ENCODE data around the gene ACTBL2. TPM values are rescaled to one million over a fixed set of nuclear protein-coding genes. Genes with fewer than 3 reads are reported as not detected.

The ACTBL2 gene
- total RNA-seq, 4 donors from 2014 or later: 0.08 to 2.2 TPM; not detected in 2

DNA sequence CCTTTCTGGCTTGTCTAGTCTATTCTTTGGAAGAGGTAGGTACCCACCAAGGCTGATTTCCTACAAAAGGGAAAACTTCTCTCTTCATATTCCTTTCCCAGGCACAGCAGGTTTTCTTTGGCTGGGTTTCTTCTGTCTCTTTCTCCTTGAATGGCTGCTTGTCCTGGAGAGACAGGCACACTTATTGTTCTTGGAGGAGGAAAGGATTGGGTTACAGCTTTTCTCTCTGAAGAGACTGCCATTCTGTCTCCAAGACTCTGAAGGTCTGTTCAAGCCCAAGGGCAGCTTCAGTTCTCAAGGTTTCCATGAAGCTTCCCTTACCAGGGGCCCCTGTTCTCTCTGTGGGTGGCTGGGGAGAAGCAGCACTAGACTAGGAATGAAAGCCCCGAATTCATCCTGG is 33.9 kb downstream of the ACTBL2 start:
- H3K4me3 ChIP-seq (ENCODE audit: low read depth, poor library complexity, severe bottlenecking): no peak overlapping the region
- TF ChIP-seq, protein P1, sequence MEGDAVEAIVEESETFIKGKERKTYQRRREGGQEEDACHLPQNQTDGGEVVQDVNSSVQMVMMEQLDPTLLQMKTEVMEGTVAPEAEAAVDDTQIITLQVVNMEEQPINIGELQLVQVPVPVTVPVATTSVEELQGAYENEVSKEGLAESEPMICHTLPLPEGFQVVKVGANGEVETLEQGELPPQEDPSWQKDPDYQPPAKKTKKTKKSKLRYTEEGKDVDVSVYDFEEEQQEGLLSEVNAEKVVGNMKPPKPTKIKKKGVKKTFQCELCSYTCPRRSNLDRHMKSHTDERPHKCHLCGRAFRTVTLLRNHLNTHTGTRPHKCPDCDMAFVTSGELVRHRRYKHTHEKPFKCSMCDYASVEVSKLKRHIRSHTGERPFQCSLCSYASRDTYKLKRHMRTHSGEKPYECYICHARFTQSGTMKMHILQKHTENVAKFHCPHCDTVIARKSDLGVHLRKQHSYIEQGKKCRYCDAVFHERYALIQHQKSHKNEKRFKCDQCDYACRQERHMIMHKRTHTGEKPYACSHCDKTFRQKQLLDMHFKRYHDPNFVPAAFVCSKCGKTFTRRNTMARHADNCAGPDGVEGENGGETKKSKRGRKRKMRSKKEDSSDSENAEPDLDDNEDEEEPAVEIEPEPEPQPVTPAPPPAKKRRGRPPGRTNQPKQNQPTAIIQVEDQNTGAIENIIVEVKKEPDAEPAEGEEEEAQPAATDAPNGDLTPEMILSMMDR (IDR thresholded peaks at IDR 0.05): no peak
- TF ChIP-seq POLR2A (IDR thresholded peaks at IDR 0.05): no peak
- no peak for DNase-seq (ENCODE audit: low spot score in 2 of 2)
- intact Hi-C loops (cut with DNase I; ENCODE audit: low total_unique reads): no loop called here
- 81 to 85% methylated on average over 1 of the region's 1 CpG for WGBS, 2 donors

- no peak for DNase-seq (ENCODE audit: low spot score in 2 of 2)
- 75 to 77% methylated on average over 4 of the region's 4 CpGs for WGBS, 2 donors
- intact Hi-C loops (cut with DNase I; ENCODE audit: low total_unique reads): no loop called here
- TF ChIP-seq, protein P1 (IDR thresholded peaks at IDR 0.05): no peak
- H3K4me3 ChIP-seq (ENCODE audit: low read depth, poor library complexity, severe bottlenecking): no peak overlapping the region
These were observed 34.3 kb downstream of the ACTBL2 start for GRCh38 chr5:57448287-57448686.

DNA sequence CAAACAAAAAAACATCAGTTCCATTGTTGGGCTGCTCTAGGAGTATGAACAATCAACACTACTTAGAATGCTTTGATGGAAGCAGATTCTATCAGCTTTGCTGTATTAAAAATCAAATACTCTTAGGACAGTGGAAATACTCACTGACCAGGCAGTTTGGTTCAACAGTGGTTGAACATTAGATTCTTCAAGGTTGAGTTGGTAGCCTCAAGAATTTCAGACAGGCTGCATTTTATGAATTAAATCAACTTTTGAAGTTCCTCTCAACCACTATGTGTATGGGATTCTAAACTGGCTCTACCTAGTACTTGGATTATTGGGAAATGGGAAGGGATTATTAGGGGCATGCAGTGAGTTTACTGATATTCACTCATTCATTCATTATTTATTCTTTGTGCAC is 35.0 kb downstream of the ACTBL2 start:
- no peak for DNase-seq (ENCODE audit: low spot score in 2 of 2)
- no peak for TF ChIP-seq POLR2A (IDR thresholded peaks at IDR 0.05)
- TF ChIP-seq, protein P1 (IDR thresholded peaks at IDR 0.05): no peak
- intact Hi-C loops (cut with DNase I; ENCODE audit: low total_unique reads): no loop called here
- H3K4me3 ChIP-seq (ENCODE audit: low read depth, poor library complexity, severe bottlenecking): no peak overlapping the region

- no peak for DNase-seq (ENCODE audit: low spot score in 2 of 2)
- no peak overlapping the region for H3K4me3 ChIP-seq (ENCODE audit: low read depth, poor library complexity, severe bottlenecking)
- 86 to 98% methylated on average over 2 of the region's 2 CpGs for WGBS, 2 donors
- intact Hi-C loops (cut with DNase I; ENCODE audit: low total_unique reads): no loop called here
- no peak for TF ChIP-seq POLR2A (IDR thresholded peaks at IDR 0.05)
- TF ChIP-seq, protein P1 (IDR thresholded peaks at IDR 0.05): no peak
These were observed 35.6 kb downstream of the ACTBL2 start for GRCh38 chr5:57446966-57447365.

DNA sequence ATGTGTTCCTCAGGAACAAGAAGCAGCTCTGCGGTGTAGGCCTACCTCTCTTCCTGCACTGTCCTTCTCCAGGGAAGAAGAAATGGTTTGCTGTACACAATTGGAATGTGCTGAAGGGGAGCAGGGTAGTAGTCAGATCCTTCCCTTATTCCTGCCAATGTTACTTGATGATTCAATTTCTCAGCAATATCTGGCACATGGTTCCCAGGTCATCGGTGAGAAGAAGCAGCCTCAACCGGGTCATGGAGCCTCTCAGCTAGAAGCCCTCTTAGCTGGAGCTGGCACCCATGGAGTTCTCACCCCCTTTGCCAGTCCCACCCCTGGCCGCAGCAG is 36.9 kb downstream of the ACTBL2 start:
- 87 to 93% methylated on average over 4 of the region's 4 CpGs for WGBS, 2 donors
- intact Hi-C loops (cut with DNase I; ENCODE audit: low total_unique reads): no loop called here
- no peak overlapping the region for H3K4me3 ChIP-seq (ENCODE audit: low read depth, poor library complexity, severe bottlenecking)
- no peak for DNase-seq (ENCODE audit: low spot score in 2 of 2)
- no peak for TF ChIP-seq POLR2A (IDR thresholded peaks at IDR 0.05)
- TF ChIP-seq, protein P1 (IDR thresholded peaks at IDR 0.05): no peak

GRCh38 chr5:57445006-57445704 is 37.5 kb downstream of the ACTBL2 start:
- intact Hi-C loops (cut with DNase I; ENCODE audit: low total_unique reads): no loop called here
- no peak for DNase-seq (ENCODE audit: low spot score in 2 of 2)
- no peak overlapping the region for H3K4me3 ChIP-seq (ENCODE audit: low read depth, poor library complexity, severe bottlenecking)
- 79 to 81% methylated on average over 5 of the region's 5 CpGs for WGBS, 2 donors
- TF ChIP-seq, protein P1 (IDR thresholded peaks at IDR 0.05): no peak
- TF ChIP-seq POLR2A (IDR thresholded peaks at IDR 0.05): no peak
